ENCODE data around the gene CCDC158. TPM values are rescaled to one million over a fixed set of nuclear protein-coding genes. Genes with fewer than 3 reads are reported as not detected.

Gene CCDC158
- total and polyA plus RNA-seq, 2 donors (not counting 3 experiments of a cell fraction or from before 2014, with no cell fraction given), result not detected

DNA sequence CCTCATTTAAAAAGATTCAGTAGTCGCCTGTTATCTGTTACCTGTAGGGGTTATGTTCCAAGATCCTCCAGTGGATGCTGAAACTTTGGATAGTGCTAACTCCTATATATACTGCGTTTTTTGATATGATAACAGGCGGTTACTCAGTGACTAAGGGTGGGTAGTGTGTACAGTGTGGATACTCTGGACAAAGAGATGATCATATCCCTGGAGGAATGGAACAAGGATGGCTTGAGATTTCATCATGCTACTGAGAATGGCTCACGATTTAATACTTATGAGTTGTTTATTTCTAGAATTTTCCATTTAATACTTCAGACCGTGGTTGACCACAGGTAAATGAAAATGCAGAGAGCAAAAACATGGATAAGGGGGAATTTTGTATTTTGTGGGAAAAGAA is 147.9 kb downstream of the CCDC158 start:
- no peaks in the 10 kb centered on the region for H3K9me3 ChIP-seq (replicated peaks; ENCODE audit: control insufficient read depth, insufficient read depth, low read length)
- dilution Hi-C loops (cut with MboI; ENCODE audit: extremely low pct_ligation_motif_present, low sequenced_read_pairs), result no loop called here
- DNase-seq (ENCODE audit: low read depth, low spot score) (no peak), FAIRE-seq (no peak)
- ChIA-PET POLR2A (no interaction called here), CTCF (no interaction called here)
- H3K9ac ChIP-seq (replicated peaks; ENCODE audit: extremely low read depth, insufficient read depth, low read length), result no peak overlapping the region
- no peak overlapping the region for H2AFZ ChIP-seq (ENCODE audit: low read depth, low read length)
- H3K4me2 ChIP-seq (ENCODE audit: insufficient read depth, low read length), result no peak overlapping the region
- H3K27me3 ChIP-seq (ENCODE audit: control insufficient read depth in 2 of 2, insufficient read depth in 2 of 2, low read length in 2 of 2), result peaks cover 16 to 25% of the 10 kb centered on the region in 2 experiments
- H4K20me1 ChIP-seq (replicated peaks; ENCODE audit: control insufficient read depth, extremely low read depth, insufficient read depth, low read length), result no peaks in the 10 kb centered on the region
- no TSS peak for BruUV-seq (replicated peaks)
- H3K36me3 ChIP-seq (ENCODE audit: control insufficient read depth in 2 of 2, extremely low read depth in 1 of 2, insufficient read depth in 2 of 2, low read length in 2 of 2), result no peaks in the 10 kb centered on the region
- no peak overlapping the region for H3K4me3 ChIP-seq (replicated peaks in 1 of 3; ENCODE audit: insufficient read depth in 1 of 3, low read depth in 1 of 3, low read length in 3 of 3)
- H3K27ac ChIP-seq (ENCODE audit: insufficient read depth, low read depth, low read length), result no peak overlapping the region
- no peaks in the 10 kb centered on the region for H3K4me1 ChIP-seq (ENCODE audit: control insufficient read depth, extremely low read depth, insufficient read depth, low read length)
- intact Hi-C loops (cut with micrococcal nuclease), result no loop called here
- TF ChIP-seq, protein P1, sequence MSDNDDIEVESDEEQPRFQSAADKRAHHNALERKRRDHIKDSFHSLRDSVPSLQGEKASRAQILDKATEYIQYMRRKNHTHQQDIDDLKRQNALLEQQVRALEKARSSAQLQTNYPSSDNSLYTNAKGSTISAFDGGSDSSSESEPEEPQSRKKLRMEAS (IDR thresholded peaks at IDR 0.05; ENCODE audit: insufficient read depth, insufficient read length), result no peak
- TF ChIP-seq EZH2 (IDR thresholded peaks at IDR 0.05; ENCODE audit: borderline replicate concordance, low read depth, low read length, severe bottlenecking) (no peak), POLR2A (IDR thresholded peaks at IDR 0.05; ENCODE audit: low read depth, low read length) (no peak), POLR2AphosphoS5 (IDR thresholded peaks at IDR 0.05; ENCODE audit: insufficient read depth, low read depth, low read length) (no peak), MYC (IDR thresholded peaks at IDR 0.05; ENCODE audit: low read depth, low read length) (no peak), FOS (IDR thresholded peaks at IDR 0.05; ENCODE audit: borderline replicate concordance, insufficient read depth, low read length) (no peak), JUN (IDR thresholded peaks at IDR 0.05; ENCODE audit: borderline replicate concordance, insufficient read depth, insufficient read length, low read depth) (no peak), GATA2 (IDR thresholded peaks at IDR 0.05; ENCODE audit: insufficient read depth, insufficient read length, low read depth, low read length) (no peak)
- TF ChIP-seq, protein P2, sequence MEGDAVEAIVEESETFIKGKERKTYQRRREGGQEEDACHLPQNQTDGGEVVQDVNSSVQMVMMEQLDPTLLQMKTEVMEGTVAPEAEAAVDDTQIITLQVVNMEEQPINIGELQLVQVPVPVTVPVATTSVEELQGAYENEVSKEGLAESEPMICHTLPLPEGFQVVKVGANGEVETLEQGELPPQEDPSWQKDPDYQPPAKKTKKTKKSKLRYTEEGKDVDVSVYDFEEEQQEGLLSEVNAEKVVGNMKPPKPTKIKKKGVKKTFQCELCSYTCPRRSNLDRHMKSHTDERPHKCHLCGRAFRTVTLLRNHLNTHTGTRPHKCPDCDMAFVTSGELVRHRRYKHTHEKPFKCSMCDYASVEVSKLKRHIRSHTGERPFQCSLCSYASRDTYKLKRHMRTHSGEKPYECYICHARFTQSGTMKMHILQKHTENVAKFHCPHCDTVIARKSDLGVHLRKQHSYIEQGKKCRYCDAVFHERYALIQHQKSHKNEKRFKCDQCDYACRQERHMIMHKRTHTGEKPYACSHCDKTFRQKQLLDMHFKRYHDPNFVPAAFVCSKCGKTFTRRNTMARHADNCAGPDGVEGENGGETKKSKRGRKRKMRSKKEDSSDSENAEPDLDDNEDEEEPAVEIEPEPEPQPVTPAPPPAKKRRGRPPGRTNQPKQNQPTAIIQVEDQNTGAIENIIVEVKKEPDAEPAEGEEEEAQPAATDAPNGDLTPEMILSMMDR (IDR thresholded peaks at IDR 0.05; ENCODE audit: extremely low read depth in 1 of 2, insufficient read depth in 1 of 2, low read depth in 1 of 2, low read length in 2 of 2), result no peak
- no peaks in the 10 kb centered on the region for H3K9me1 ChIP-seq (replicated peaks; ENCODE audit: control insufficient read depth, extremely low read depth, insufficient read depth, low read length)
- no peaks in the 10 kb centered on the region for H3K79me2 ChIP-seq (ENCODE audit: control insufficient read depth, insufficient read depth, low read length)

Data from endothelial cell of umbilical vein (primary cell).